ENCODE results near the gene SYNPR. TPM values are rescaled to one million over a fixed set of nuclear protein-coding genes. Genes with fewer than 3 reads are reported as not detected.

The SYNPR gene
- total RNA-seq, 2 donors from 2014 or later: not detected

GRCh38 chr3:63240381-63240902 is 37.7 kb upstream of the SYNPR start:
- Histone ChIP-seq H3K9me3 (no peaks in the 10 kb centered on the region), H3K4me3 (no peak overlapping the region), H3K27ac (no peak overlapping the region), H3K27me3 (replicated peaks; ENCODE audit: insufficient read depth) (no peaks in the 10 kb centered on the region), H3K36me3 (no peaks in the 10 kb centered on the region), H3K4me1 (ENCODE audit: control insufficient read depth in 1 of 2, low read depth in 2 of 2) (no peaks in the 10 kb centered on the region)
- DNase-seq (ENCODE audit: low spot score): no peak
- ATAC-seq (ENCODE audit: insufficient number of reproducible peaks, low FRiP score, low read depth): no peak
- no peak for TF ChIP-seq CTCF (IDR thresholded peaks at IDR 0.05)

DNA sequence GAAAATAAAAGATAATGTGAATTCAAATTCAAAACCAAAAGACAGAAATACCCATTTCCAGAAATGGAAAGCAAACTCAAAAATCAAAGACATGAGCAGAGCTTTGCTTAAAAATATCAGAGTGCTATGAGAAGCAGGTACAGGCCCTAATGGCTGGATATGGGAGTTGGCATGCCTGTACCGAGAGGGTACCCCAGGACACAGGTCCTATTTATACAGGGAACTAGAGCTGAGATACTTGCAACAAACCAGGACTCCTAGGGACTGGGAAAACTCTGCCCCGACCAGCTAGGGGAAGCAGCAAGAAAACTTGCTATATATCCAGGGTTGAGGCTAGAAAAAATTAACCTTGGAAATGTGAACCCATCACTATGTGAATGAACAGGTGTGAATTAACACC is 36.0 kb upstream of the SYNPR start:
- Histone ChIP-seq H3K4me1 (ENCODE audit: control insufficient read depth in 1 of 2, low read depth in 2 of 2) (no peaks in the 10 kb centered on the region), H3K27ac (no peak overlapping the region), H3K36me3 (no peaks in the 10 kb centered on the region), H3K4me3 (no peak overlapping the region), H3K27me3 (replicated peaks; ENCODE audit: insufficient read depth) (no peaks in the 10 kb centered on the region), H3K9me3 (no peaks in the 10 kb centered on the region)
- no peak for TF ChIP-seq CTCF (IDR thresholded peaks at IDR 0.05)
- no peak for ATAC-seq (ENCODE audit: insufficient number of reproducible peaks, low FRiP score, low read depth)
- DNase-seq (ENCODE audit: low spot score): no peak

DNA sequence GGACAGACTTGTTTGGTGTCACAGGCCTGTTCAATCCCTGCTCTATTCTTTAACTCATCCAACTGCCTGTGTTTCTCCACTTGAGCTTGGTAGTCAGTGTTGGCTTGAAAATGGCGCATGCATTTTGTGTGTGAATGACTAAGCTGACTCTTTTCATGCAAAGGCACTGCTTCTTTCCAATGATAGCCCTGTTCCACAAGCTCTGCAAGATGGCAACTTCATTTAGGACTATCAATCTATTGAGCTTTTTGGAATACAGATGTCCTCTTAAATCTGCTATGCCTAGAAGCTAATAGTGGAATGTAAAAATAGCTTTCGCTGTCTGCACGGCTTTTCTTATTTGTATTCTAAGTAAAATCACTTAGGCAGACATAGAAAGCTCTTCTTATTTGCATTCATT is 33.6 kb upstream of the SYNPR start:
- TF ChIP-seq CTCF (IDR thresholded peaks at IDR 0.05): no peak
- Histone ChIP-seq H3K4me1 (ENCODE audit: control insufficient read depth in 1 of 2, low read depth in 2 of 2) (no peaks in the 10 kb centered on the region), H3K36me3 (no peaks in the 10 kb centered on the region), H3K4me3 (no peak overlapping the region), H3K27me3 (replicated peaks; ENCODE audit: insufficient read depth) (no peaks in the 10 kb centered on the region), H3K9me3 (no peaks in the 10 kb centered on the region), H3K27ac (no peak overlapping the region)
- DNase-seq (ENCODE audit: low spot score) (no peak), ATAC-seq (ENCODE audit: insufficient number of reproducible peaks, low FRiP score, low read depth) (no peak)

DNA sequence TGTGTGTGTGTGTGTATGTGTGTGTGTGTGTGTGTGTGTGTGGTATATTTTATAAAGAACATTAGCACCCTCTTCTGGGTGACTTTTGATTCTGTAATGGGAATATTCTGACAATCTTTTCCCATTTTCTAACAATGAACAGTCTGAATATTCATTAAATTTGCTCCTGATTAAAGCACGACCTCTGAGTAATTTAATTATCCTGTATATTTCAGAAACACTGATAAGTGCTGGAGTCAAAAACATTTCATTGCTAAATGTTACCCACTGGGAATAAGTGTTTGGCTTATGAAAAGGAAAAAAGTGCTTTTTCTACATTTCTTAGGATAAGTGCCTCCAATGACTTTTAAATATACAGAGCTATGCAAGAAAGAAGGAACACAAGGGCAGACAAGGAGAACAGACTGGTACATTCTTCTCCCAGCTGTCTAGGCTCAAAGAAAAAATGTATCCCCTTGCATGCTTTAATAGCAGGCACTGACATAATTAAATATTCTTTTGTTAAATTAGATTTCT is 32.3 kb upstream of the SYNPR start:
- H3K27me3 ChIP-seq (replicated peaks; ENCODE audit: insufficient read depth): no peaks in the 10 kb centered on the region
- no peak for ATAC-seq (ENCODE audit: insufficient number of reproducible peaks, low FRiP score, low read depth)
- H3K27ac ChIP-seq: no peak overlapping the region
- TF ChIP-seq CTCF (IDR thresholded peaks at IDR 0.05): no peak
- H3K4me1 ChIP-seq (ENCODE audit: control insufficient read depth in 1 of 2, low read depth in 2 of 2): no peaks in the 10 kb centered on the region
- H3K36me3 ChIP-seq: no peaks in the 10 kb centered on the region
- H3K9me3 ChIP-seq: no peaks in the 10 kb centered on the region
- no peak for DNase-seq (ENCODE audit: low spot score)
- H3K4me3 ChIP-seq: no peak overlapping the region

GRCh38 chr3:63248015-63248414 is 30.1 kb upstream of the SYNPR start:
- no peak for TF ChIP-seq CTCF (IDR thresholded peaks at IDR 0.05)
- DNase-seq (ENCODE audit: low spot score): no peak

More at GRCh38 chr3:63248015-63248414, 30.1 kb upstream of the SYNPR start:
- no peaks in the 10 kb centered on the region for H3K36me3 ChIP-seq
- H3K27ac ChIP-seq: no peak overlapping the region
- ATAC-seq (ENCODE audit: insufficient number of reproducible peaks, low FRiP score, low read depth): no peak
- no peaks in the 10 kb centered on the region for H3K4me1 ChIP-seq (ENCODE audit: control insufficient read depth in 1 of 2, low read depth in 2 of 2)
- H3K4me3 ChIP-seq: no peak overlapping the region
- H3K27me3 ChIP-seq (replicated peaks; ENCODE audit: insufficient read depth): no peaks in the 10 kb centered on the region
- H3K9me3 ChIP-seq: no peaks in the 10 kb centered on the region
